CD4-positive, alpha-beta T cell (primary cell): ENCODE data around the gene D2HGDH. TPM values are rescaled to one million over a fixed set of nuclear protein-coding genes. Genes with fewer than 3 reads are reported as not detected.
"Not testable (repeated sequence)": the region's sequence is repeated elsewhere in the genome, so short reads cannot be mapped to it uniquely, and the experiment has no call there.

ENCODE experiments used
- ATAC-seq: fragments of 200-7000 bp; cut with Tn5 transposase; one replicate; pipeline ENCODE4 v1.10.0; 2022; ENCODE audit warnings: mild to moderate bottlenecking; ENCODE audit not compliant: poor library complexity
- CTCF ChIA-PET: fragments of 350-600 bp; sonication (Branson Sonifier 250); formaldehyde crosslinking; loops from one replicate; lab custom pipeline; 2021; ENCODE audit warnings: antibody characterized with exemption, inconsistent platforms; lab: Charles Lee
- POLR2A ChIA-PET: fragments of 350-600 bp; sonication (Branson Sonifier 250); formaldehyde crosslinking; loops from one replicate; lab custom pipeline; 2021; ENCODE audit warnings: antibody characterized with exemption, inconsistent platforms; lab: Charles Lee
- DNase-seq, 14 experiments: peaks; one replicate each; pipeline ENCODE4 v3.0.0-alpha.2; 2013 to 2020; ENCODE audit warnings: mixed read lengths in 2 of 14
- H3K27ac ChIP-seq, 2 donors: one replicate each; pipeline versions ENCODE4 v1.5.1 to v1.7.0; 2013; ENCODE audit warnings: low read length in 2 of 2, low read depth in 1 of 2, mild to moderate bottlenecking in 1 of 2
- H3K27me3 ChIP-seq, 2 experiments: 1 replicate in 1 of 2; 2 replicates in 1 of 2; pipeline versions ENCODE4 v1.6.1 to v1.7.0; 2013; ENCODE audit warnings: low read length in 2 of 2, control low read depth in 1 of 2, mild to moderate bottlenecking in 1 of 2, moderate library complexity in 1 of 2; ENCODE audit not compliant: insufficient read depth in 2 of 2, control insufficient read depth in 1 of 2
- H3K36me3 ChIP-seq: one replicate; pipeline ENCODE4 v1.6.1; 2013; ENCODE audit warnings: low read length, control low read depth; ENCODE audit not compliant: insufficient read depth
- H3K4me1 ChIP-seq: one replicate; pipeline ENCODE4 v1.6.1; 2013; ENCODE audit warnings: low read length, control low read depth; ENCODE audit not compliant: insufficient read depth
- H3K4me3 ChIP-seq: one replicate; pipeline ENCODE4 v1.5.1; 2013; ENCODE audit warnings: mild to moderate bottlenecking, low read length, moderate library complexity
- H3K9me3 ChIP-seq, 2 experiments: 1 replicate in 1 of 2; 2 replicates in 1 of 2; pipeline versions ENCODE4 v1.6.1 to v1.7.0; 2013; ENCODE audit warnings: low read length in 2 of 2, mild to moderate bottlenecking in 2 of 2, control low read depth in 1 of 2, moderate library complexity in 1 of 2; ENCODE audit not compliant: control insufficient read depth in 1 of 2, insufficient read depth in 1 of 2
- H3K27ac Mint-ChIP-seq: one replicate; pipeline ENCODE4 v1.8.0; 2020; ENCODE audit warnings: mixed read lengths
- H3K27me3 Mint-ChIP-seq: one replicate; pipeline ENCODE4 v1.8.0; 2021; ENCODE audit warnings: mixed read lengths
- H3K36me3 Mint-ChIP-seq: one replicate; pipeline ENCODE4 v1.8.0; 2021; ENCODE audit warnings: low read depth, mixed read lengths
- H3K4me1 Mint-ChIP-seq: one replicate; pipeline ENCODE4 v1.8.0; 2021; ENCODE audit warnings: low read depth, mixed read lengths
- H3K4me3 Mint-ChIP-seq: one replicate; pipeline ENCODE4 v1.8.0; 2020; ENCODE audit warnings: mild to moderate bottlenecking, mixed read lengths
- H3K9me3 Mint-ChIP-seq: one replicate; pipeline ENCODE4 v1.8.0; 2020; ENCODE audit warnings: mixed read lengths
- CTCF ChIP-seq: fragments of 200-600 bp; IDR thresholded peaks from one replicate; pipeline ENCODE4 v1.8.0; 2022; ENCODE audit warnings: antibody characterized with exemption, mild to moderate bottlenecking
- intact Hi-C, 2 experiments: fragments of 100-400 bp; cut with DNase I in 1 of 2; cut with micrococcal nuclease in 1 of 2; formaldehyde crosslinking; loops; one replicate each; pipeline versions ENCODE4 v1.15.1 to v1.9.0; 2023 to 2025; cut with DNase I, micrococcal nuclease
- total RNA-seq, 174 experiments: library from RNA in 2 of 174; stranded (reverse) in 2 of 174; gene quantifications; one replicate each; pipeline ENCODE4 v1.2.3 and lab custom pipeline; 2021 to 2026

The D2HGDH gene
- total RNA-seq, 2 experiments from 2014 or later, result 27.6 to 30.6 TPM

GRCh38 chr2:241755777-241756176 lies 21.3 kb downstream of the D2HGDH start:
- H3K9me3 ChIP-seq, result peaks cover 0 to 9% of the 10 kb centered on the region in 2 experiments
- no peaks in the 10 kb centered on the region for H3K27me3 ChIP-seq
- H3K36me3 Mint-ChIP-seq, result peaks cover 36% of the 10 kb centered on the region
- H3K27me3 Mint-ChIP-seq, result no peaks in the 10 kb centered on the region
- no peak for ATAC-seq
- peaks cover 27% of the 10 kb centered on the region for H3K4me1 ChIP-seq
- no peak overlapping the region for H3K4me3 Mint-ChIP-seq
- no peak overlapping the region for H3K27ac ChIP-seq
- ChIA-PET POLR2A (interaction anchor here (0.6 kb wide), 1 partner anchor 53 kb away, joined by 3 read pairs; no protein-coding TSS in a partner anchor), CTCF (no interaction called here)
- peaks cover 1% of the 10 kb centered on the region for H3K9me3 Mint-ChIP-seq
- no peak for TF ChIP-seq CTCF
- DNase-seq, result no peak
- H3K4me1 Mint-ChIP-seq, result no peaks in the 10 kb centered on the region
- peaks cover 46% of the 10 kb centered on the region for H3K36me3 ChIP-seq
- intact Hi-C loops, result no loop called here
- no peak overlapping the region for H3K27ac Mint-ChIP-seq
- H3K4me3 ChIP-seq, result no peak overlapping the region

GRCh38 chr2:241759067-241759807 lies 24.8 kb downstream of the D2HGDH start:
- H3K4me1 ChIP-seq, result peaks cover 60% of the 10 kb centered on the region
- H3K36me3 Mint-ChIP-seq, result peaks cover 45% of the 10 kb centered on the region
- peaks cover 28% of the 10 kb centered on the region for H3K36me3 ChIP-seq
- H3K4me3 ChIP-seq, result no peak overlapping the region
- H3K4me3 Mint-ChIP-seq, result no peak overlapping the region
- CTCF ChIA-PET, result no interaction called here
- DNase-seq, result peak in 3 of 14 experiments; percentile 25 to 52 (median 36)
- POLR2A ChIA-PET, result no interaction called here
- peaks cover 0 to 9% of the 10 kb centered on the region in 2 experiments for H3K9me3 ChIP-seq
- H3K27ac Mint-ChIP-seq, result no peak overlapping the region
- no peak for TF ChIP-seq CTCF
- intact Hi-C loops, result no loop called here
- no peaks in the 10 kb centered on the region for H3K27me3 ChIP-seq
- no peak overlapping the region for H3K27ac ChIP-seq
- no peaks in the 10 kb centered on the region for H3K27me3 Mint-ChIP-seq
- ATAC-seq, result no peak
- H3K9me3 Mint-ChIP-seq, result peaks cover 3% of the 10 kb centered on the region
- peaks cover 13% of the 10 kb centered on the region for H3K4me1 Mint-ChIP-seq

- H3K27ac ChIP-seq, H3K4me3 ChIP-seq, intact Hi-C loops, ATAC-seq, H3K27ac Mint-ChIP-seq, CTCF ChIA-PET, H3K4me3 Mint-ChIP-seq, H3K27me3 ChIP-seq, H3K27me3 Mint-ChIP-seq, H3K9me3 ChIP-seq, POLR2A ChIA-PET, H3K9me3 Mint-ChIP-seq: not testable (repeated sequence)
- H3K36me3 Mint-ChIP-seq, result peaks cover 44% of the 10 kb centered on the region
- H3K4me1 Mint-ChIP-seq, result peaks cover 13% of the 10 kb centered on the region
- Histone ChIP-seq H3K4me1 (peaks cover 67% of the 10 kb centered on the region), H3K36me3 (peaks cover 25% of the 10 kb centered on the region)
- peak in 1 of 14 experiments; percentile 7 for DNase-seq
Measured at GRCh38 chr2:241759893-241760292, 25.5 kb downstream of the D2HGDH start.
